PC-3 (cell line): ENCODE data around the gene C4orf50. TPM values are rescaled to one million over a fixed set of nuclear protein-coding genes. Genes with fewer than 3 reads are reported as not detected.

ENCODE experiments used
- ATAC-seq: fragments of 200-7000 bp; cut with Tn5 transposase; 2 replicates; pipeline ENCODE4 v1.9.1; 2020; ENCODE audit warnings: mild to moderate bottlenecking, moderate library complexity
- BruUV-seq: library from RNA; stranded (reverse); fragments of 400-500 nt; replicated peaks from 2 replicates; lab custom pipeline; 2021; lab: Mats Ljungman, UMichigan
- CTCF ChIA-PET: fragments of 300-600 bp; sonication (Branson Sonifier 250); formaldehyde crosslinking; loops from one replicate; lab custom pipeline; 2022; ENCODE audit warnings: antibody characterized with exemption; lab: Charles Lee
- POLR2A ChIA-PET: fragments of 300-600 bp; sonication (Branson Sonifier 250); formaldehyde crosslinking; loops from one replicate; lab custom pipeline; 2022; ENCODE audit warnings: antibody characterized with exemption; ENCODE audit not compliant: unreplicated experiment; lab: Charles Lee
- DNase-seq: peaks from one replicate; pipeline ENCODE4 v3.0.0-alpha.2; 2015
- H2AFZ ChIP-seq: fragments of 300-600 bp; sonication (generic); 2 replicates; pipeline ENCODE4 v1.6.0; 2016; ENCODE audit warnings: antibody characterized with exemption, low read length
- H3F3A ChIP-seq: fragments of 300-600 bp; sonication (generic); one replicate; pipeline ENCODE4 v1.6.0; 2017; ENCODE audit warnings: antibody characterized with exemption, low read length, control low read depth, mild to moderate bottlenecking; ENCODE audit not compliant: unreplicated experiment
- H3K27ac ChIP-seq: fragments of 300-600 bp; sonication (generic); 2 replicates; pipeline ENCODE4 v1.5.1; 2016; ENCODE audit warnings: mild to moderate bottlenecking, low read length
- H3K27me3 ChIP-seq: fragments of 300-600 bp; sonication (generic); 2 replicates; pipeline ENCODE4 v1.6.1; 2016; ENCODE audit warnings: low read length, mixed read lengths
- H3K36me3 ChIP-seq: fragments of 300-600 bp; sonication (generic); 2 replicates; pipeline ENCODE4 v1.6.1; 2016; ENCODE audit warnings: low read depth, mixed run types, low read length, mixed read lengths
- H3K4me1 ChIP-seq: fragments of 300-600 bp; sonication (generic); 2 replicates; pipeline ENCODE4 v1.5.1; 2016; ENCODE audit warnings: low read length; ENCODE audit not compliant: insufficient read depth
- H3K4me2 ChIP-seq: fragments of 300-600 bp; sonication (generic); 2 replicates; pipeline ENCODE4 v1.6.0; 2016; ENCODE audit warnings: low read length
- H3K4me3 ChIP-seq: fragments of 300-600 bp; sonication (generic); 2 replicates; pipeline ENCODE4 v1.5.1; 2016; ENCODE audit warnings: mild to moderate bottlenecking, low read length, mixed read lengths
- H3K79me2 ChIP-seq: fragments of 300-600 bp; sonication (generic); 2 replicates; pipeline ENCODE4 v1.6.1; 2017; ENCODE audit warnings: low read length, mixed read lengths
- H3K9ac ChIP-seq: fragments of 300-600 bp; sonication (generic); 2 replicates; pipeline ENCODE4 v1.6.0; 2016; ENCODE audit warnings: mild to moderate bottlenecking, low read length
- H3K9me2 ChIP-seq: fragments of 300-600 bp; sonication (generic); replicated peaks from 2 replicates; pipeline ENCODE4 v1.6.1; 2016; ENCODE audit warnings: mixed run types, low read length, mixed read lengths
- H3K9me3 ChIP-seq: fragments of 300-600 bp; sonication (generic); 2 replicates; pipeline ENCODE4 v1.6.1; 2016; ENCODE audit warnings: low read length, mixed read lengths
- H4K20me1 ChIP-seq: fragments of 300-600 bp; sonication (generic); 2 replicates; pipeline ENCODE4 v1.6.1; 2016; ENCODE audit warnings: low read length, mixed read lengths
- EZH2 ChIP-seq: fragments of 300-600 bp; sonication (generic); IDR thresholded peaks from one replicate; pipeline ENCODE4 v1.6.1; 2017; ENCODE audit warnings: antibody characterized with exemption, mild to moderate bottlenecking, low read length; ENCODE audit not compliant: unreplicated experiment
- EZH2phosphoT487 ChIP-seq: fragments of 300-600 bp; sonication (generic); IDR thresholded peaks from 2 replicates; pipeline ENCODE4 v1.6.1; 2018; ENCODE audit warnings: mild to moderate bottlenecking, antibody characterized with exemption, low read length, borderline replicate concordance
- intact Hi-C: fragments of 100-400 bp; cut with micrococcal nuclease; formaldehyde crosslinking; loops from 2 replicates; pipeline ENCODE4 v1.9.0; 2023
- total RNA-seq: library from RNA; depleted of rRNA; stranded (reverse); fragments of >200 nt; gene quantifications from 2 replicates; pipeline ENCODE4 v1.2.3, GENCODE V29; 2014
- TF ChIP-seq, protein P1 (sequence below): fragments of 300-600 bp; sonication (generic); conservative IDR thresholded peaks from 2 replicates; pipeline ENCODE4 v1.5.1; 2017; ENCODE audit warnings: antibody characterized with exemption, low read depth, mild to moderate bottlenecking, low read length

C4orf50 gene
- total RNA-seq, 1 experiment from 2014 or later = not detected

DNA sequence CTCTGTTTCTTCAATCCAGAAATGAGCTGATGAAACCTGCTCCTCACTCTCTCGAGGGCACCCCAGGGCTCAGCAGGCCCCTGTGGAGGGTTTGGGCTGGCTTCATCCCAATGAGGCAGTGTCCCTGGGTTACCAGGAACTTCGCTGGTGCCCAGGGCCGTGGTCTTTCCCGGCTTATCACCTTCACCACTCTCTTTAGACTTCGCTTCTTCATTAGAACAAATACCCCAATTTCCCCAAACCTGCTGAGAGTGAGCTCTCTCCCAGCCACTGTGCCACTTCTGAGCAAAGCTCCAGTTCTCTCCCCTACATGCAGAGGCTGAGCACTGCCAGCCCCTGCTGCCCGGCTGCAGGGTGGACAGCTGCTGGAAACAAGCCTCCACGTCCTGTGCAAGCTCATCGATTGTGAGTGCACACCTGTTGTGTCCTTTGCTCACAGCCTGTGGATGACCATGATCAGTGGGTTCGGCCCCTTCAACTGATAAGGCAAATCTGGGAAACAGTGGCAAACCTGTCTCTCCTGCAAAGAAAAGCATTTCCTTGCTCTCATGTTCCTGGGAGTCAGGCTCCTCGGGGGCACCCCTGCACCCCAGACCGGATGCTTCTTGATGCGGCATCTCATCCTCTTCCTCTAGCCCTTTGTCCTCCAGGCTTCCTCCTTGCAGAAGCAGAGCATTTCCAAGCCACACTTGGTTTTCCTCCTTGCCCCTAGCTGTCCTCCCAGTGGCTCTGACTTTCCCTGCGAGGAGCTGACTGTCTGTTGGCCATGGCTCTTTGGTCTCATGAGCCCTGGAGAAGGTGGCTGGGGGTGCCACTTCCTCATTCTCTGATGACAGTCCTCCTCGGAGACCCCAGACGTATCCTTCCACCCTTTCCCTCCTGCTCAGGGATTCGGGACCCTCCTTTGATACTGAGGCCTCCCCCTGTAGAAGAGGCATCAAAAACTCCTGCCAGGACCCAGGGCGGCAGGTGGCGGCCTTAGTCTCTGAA is 28.7 kb downstream of the C4orf50 start:
- no peaks in the 10 kb centered on the region for H3K36me3 ChIP-seq
- DNase-seq = no peak
- H3K79me2 ChIP-seq = no peaks in the 10 kb centered on the region
- peaks cover 13% of the 10 kb centered on the region; the same call in 1 of the 2 replicates for H3K27me3 ChIP-seq
- POLR2A ChIA-PET = no interaction called here
- H2AFZ ChIP-seq = no peak overlapping the region
- H3K9me3 ChIP-seq = peaks cover 4% of the 10 kb centered on the region; the same call in 1 of the 2 replicates
- H3K4me3 ChIP-seq = no peak overlapping the region
- H3F3A ChIP-seq = no peaks in the 10 kb centered on the region
- ATAC-seq = no peak
- H4K20me1 ChIP-seq = no peaks in the 10 kb centered on the region
- intact Hi-C loops = no loop called here
- H3K4me1 ChIP-seq = no peaks in the 10 kb centered on the region
- H3K4me2 ChIP-seq = no peak overlapping the region
- CTCF ChIA-PET = no interaction called here
- TF ChIP-seq EZH2 = no peak
- TF ChIP-seq, protein P1, sequence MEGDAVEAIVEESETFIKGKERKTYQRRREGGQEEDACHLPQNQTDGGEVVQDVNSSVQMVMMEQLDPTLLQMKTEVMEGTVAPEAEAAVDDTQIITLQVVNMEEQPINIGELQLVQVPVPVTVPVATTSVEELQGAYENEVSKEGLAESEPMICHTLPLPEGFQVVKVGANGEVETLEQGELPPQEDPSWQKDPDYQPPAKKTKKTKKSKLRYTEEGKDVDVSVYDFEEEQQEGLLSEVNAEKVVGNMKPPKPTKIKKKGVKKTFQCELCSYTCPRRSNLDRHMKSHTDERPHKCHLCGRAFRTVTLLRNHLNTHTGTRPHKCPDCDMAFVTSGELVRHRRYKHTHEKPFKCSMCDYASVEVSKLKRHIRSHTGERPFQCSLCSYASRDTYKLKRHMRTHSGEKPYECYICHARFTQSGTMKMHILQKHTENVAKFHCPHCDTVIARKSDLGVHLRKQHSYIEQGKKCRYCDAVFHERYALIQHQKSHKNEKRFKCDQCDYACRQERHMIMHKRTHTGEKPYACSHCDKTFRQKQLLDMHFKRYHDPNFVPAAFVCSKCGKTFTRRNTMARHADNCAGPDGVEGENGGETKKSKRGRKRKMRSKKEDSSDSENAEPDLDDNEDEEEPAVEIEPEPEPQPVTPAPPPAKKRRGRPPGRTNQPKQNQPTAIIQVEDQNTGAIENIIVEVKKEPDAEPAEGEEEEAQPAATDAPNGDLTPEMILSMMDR = no peak
- no peak for TF ChIP-seq EZH2phosphoT487
- H3K9ac ChIP-seq = no peak overlapping the region
- BruUV-seq = no TSS peak
- H3K27ac ChIP-seq = no peak overlapping the region
- H3K9me2 ChIP-seq = no peaks in the 10 kb centered on the region

DNA sequence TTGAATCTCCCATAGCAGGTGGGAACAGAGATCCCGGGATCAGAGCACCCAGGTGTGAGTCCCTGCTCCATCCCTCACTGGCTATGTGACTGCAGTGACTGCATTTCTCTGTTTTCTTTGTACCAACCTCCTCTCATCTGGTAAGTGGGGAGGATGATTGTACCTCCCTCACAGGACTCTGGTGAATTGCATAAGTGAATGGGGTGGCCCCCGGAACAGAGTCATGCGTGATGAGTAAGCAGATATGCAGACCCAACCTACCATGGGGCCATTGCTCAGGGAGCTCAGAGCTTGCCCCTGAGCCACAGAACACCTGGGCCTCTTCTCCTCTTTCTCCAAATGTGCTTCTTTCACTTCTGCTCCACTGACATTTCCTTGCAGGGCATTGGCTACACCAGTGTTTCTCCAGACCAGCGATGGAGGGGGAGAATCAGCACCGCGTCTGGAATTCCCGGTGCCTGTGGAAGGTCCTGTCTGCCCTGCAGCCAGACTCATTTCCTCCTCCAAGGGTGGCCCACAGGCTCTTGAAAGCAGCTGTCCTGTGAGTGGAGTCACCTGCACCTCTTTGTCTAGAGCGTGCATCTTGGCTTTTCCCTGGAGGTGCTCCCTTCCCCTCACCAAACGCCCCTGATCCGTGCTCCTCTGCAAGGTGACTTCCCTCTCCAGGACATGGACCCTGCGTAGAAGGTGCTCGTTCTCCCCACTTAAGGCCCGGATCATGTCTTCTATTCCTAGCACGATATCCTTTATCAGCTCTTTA is 30.0 kb downstream of the C4orf50 start:
- no peak for ATAC-seq
- intact Hi-C loops = no loop called here
- H3K4me3 ChIP-seq = no peak overlapping the region
- no peaks in the 10 kb centered on the region for H3K4me1 ChIP-seq
- no peaks in the 10 kb centered on the region for H3K79me2 ChIP-seq
- TF ChIP-seq EZH2phosphoT487 = no peak
- no peak for TF ChIP-seq EZH2
- TF ChIP-seq, protein P1 = no peak
- no TSS peak for BruUV-seq
- ChIA-PET CTCF (interaction anchor here (0.7 kb wide), 1 partner anchor 39 kb away, joined by 5 read pairs; no protein-coding TSS in a partner anchor), POLR2A (no interaction called here)
- peaks cover 4% of the 10 kb centered on the region; the same call in 1 of the 2 replicates for H3K9me3 ChIP-seq
- H3K36me3 ChIP-seq = no peaks in the 10 kb centered on the region
- H3F3A ChIP-seq = no peaks in the 10 kb centered on the region
- no peak overlapping the region for H2AFZ ChIP-seq
- H3K27me3 ChIP-seq = peaks cover 13% of the 10 kb centered on the region; the same call in 1 of the 2 replicates
- DNase-seq = no peak
- no peak overlapping the region for H3K4me2 ChIP-seq
- H3K9me2 ChIP-seq = no peaks in the 10 kb centered on the region
- H3K27ac ChIP-seq = no peak overlapping the region
- no peaks in the 10 kb centered on the region for H4K20me1 ChIP-seq
- H3K9ac ChIP-seq = no peak overlapping the region
